GM18861 (cell line): ENCODE results near the gene CLOCK.
"Not testable (repeated sequence)": the region's sequence is repeated elsewhere in the genome, so short reads cannot be mapped to it uniquely, and the experiment has no call there.

Experiments
- ATAC-seq: cut with Tn5 transposase; IDR thresholded peaks from one replicate; pipeline ENCODE4 v1.9.1; 2021; ENCODE audit not compliant: unreplicated experiment

CLOCK gene, protein sequence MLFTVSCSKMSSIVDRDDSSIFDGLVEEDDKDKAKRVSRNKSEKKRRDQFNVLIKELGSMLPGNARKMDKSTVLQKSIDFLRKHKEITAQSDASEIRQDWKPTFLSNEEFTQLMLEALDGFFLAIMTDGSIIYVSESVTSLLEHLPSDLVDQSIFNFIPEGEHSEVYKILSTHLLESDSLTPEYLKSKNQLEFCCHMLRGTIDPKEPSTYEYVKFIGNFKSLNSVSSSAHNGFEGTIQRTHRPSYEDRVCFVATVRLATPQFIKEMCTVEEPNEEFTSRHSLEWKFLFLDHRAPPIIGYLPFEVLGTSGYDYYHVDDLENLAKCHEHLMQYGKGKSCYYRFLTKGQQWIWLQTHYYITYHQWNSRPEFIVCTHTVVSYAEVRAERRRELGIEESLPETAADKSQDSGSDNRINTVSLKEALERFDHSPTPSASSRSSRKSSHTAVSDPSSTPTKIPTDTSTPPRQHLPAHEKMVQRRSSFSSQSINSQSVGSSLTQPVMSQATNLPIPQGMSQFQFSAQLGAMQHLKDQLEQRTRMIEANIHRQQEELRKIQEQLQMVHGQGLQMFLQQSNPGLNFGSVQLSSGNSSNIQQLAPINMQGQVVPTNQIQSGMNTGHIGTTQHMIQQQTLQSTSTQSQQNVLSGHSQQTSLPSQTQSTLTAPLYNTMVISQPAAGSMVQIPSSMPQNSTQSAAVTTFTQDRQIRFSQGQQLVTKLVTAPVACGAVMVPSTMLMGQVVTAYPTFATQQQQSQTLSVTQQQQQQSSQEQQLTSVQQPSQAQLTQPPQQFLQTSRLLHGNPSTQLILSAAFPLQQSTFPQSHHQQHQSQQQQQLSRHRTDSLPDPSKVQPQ

DNA sequence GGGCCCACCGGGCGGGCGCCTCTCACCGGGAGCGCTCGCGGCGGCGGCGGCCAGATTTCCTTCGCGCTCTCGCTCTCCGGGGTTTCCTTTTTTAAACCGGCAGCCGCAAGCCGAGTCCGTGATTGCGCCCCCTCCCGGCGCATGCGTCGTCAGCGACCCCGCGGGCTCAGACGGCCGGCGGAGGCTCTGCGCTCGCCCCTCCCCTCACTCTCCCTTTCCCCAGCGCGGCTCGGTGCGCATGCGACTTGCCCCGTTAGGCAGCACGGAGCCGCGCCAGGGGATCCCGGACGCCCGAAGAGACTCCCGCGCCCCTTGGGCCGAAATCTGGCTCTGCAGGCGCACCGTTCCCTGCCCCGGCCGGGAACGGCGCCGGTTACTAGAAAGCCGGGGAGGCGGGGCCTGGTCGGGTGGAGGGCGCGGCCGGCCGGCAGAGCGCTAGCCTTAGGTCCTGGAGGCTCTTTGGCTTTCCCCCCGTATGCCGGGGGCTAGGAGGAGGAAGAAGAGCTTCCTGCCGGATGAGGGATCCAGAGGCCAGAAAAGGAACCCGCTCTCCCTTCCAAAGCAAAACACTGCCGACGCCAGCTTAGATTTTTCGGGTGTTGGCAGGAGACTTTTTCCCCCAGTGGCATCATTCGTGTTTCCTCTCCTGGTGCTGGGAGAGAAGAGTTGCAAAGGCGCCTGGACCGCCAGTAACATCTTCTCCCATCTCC, at the start of gene CLOCK:
Gene CLOCK, minus strand, starts transcription at position 154 of the 710 bp plus-strand sequence. CDS start 64,124 bp downstream, outside the sequence.
- ATAC-seq: peak; percentile 69

DNA sequence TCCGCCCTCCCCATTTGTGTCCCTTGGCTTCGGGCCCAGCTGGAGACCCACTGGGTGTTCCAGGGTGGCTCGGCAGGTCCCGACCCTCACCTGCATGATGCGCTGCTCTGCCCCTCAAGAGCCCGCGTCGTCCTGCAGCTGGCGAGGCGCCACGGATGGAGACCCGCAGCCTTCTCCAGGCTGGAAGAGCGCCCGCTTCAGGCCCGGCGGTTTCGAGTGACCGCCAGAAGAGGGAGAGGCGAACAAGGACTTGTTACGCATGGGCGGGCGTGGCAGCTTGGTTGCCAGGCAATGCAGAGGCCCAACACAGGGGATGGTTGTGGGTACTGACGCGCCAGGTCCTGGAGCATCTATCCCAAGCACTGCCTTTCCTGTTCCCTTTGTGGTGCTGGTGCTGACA, 45.3 kb upstream of the CLOCK start, which contains the start of gene PDCL2:
Gene PDCL2, minus strand, starts transcription at position 232 of the 400 bp plus-strand sequence. Its CDS starts 136 bp downstream, at position 96.
- no peak for ATAC-seq

DNA sequence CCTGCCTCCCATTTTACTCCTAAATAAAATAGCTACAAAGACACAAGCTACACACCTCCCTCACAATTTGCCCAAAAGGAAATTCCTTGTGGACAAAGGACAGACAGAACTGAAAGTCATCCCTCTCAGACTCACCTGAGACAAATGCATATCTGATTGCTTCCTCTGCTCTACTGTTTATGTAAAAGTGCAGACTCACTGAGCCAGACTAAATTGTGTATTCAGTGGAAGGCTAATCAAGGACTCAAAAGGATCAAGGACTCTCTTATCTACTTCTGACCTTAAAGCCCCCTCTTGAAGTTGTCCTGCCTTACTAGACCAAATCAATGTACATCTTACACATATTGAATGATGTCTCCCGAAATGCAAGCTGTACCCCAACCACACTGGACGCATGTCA, 41.5 kb upstream of the CLOCK start:
- no peak for ATAC-seq

DNA sequence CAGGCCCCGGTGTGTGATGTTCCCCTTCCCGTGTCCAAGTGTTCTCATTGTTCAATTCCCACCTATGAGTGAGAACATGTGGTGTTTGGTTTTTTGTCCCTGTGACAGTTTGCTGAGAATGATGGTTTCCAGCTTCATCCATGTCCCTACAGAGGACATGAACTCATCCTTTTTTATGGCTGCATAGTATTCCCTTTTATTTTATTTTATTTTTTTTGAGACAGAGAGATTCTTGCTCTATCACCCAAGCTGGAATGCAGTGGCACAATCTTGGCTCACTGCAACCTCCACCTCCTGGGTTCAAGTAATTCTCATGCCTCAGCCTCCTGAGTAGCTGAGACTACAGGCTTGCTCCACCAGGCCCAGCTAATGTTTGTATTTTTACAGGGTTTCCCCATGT, 36.1 kb upstream of the CLOCK start:
- ATAC-seq: not testable (repeated sequence)

DNA sequence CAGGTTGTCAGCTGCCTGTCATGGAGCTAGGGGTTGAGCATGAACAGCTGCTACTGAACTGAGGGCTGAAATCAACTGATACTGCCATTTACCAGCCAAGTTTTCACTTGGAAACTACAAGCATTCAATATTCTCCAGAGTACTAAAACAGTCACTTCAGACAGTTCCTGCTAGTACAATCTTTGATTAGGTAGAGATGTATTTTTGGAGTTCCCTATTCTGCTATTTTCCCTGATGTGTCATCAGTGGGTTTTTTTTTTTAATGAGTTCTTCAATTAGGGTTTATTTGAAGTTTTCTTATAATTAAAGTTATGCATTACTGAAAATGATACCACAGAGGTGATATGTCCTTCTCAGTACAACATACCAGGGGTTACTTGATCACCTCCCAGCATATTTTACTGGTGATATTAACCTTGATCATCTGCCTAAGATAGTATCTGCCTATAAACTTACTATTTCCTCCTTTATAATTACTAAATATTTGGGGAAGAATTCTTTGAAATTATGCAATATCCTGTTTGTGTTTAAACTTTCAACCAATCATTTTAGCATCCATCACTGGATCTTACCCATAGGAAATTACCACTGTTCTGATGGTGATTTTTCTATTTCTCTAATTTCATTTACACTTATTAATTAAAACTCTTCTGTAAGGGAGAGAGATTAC, 31.8 kb upstream of the CLOCK start:
- ATAC-seq: no peak

DNA sequence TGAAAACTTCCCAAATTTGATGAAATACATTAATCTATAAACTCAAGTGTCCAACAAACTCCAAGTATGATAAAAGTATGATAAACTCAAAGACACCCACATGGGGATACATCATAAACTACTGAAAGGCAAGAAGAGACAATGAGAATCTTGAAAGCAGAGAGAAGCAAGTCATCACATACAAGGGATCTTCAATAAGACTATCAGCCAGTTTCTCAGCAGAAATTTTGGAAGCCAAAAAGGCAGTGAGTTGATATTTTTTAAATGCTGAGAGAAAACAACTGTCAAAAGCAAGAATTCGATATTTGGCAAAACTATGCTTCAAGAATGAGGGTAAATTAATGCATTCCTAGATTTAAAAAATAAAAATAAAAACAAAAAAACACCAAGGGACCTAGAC, 28.8 kb upstream of the CLOCK start:
- ATAC-seq: no peak

DNA sequence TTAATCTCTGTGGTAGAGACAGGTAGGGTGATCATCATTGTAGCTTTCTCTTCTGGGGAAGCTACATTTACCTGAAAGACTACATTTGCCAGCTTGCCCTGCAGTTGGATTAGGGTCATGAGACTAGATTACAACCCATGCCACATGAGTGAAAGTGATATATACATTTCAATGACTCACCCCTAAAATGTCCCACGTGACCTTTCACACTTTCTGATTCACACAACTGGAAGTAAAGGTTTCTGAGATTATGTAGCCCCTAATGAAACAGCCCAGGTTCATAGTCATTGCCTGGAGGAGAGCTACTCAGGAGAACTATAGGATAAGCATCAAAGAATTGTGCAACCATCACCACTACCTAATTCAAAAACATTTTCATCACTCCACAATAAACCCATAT, 27.5 kb upstream of the CLOCK start:
- no peak for ATAC-seq

DNA sequence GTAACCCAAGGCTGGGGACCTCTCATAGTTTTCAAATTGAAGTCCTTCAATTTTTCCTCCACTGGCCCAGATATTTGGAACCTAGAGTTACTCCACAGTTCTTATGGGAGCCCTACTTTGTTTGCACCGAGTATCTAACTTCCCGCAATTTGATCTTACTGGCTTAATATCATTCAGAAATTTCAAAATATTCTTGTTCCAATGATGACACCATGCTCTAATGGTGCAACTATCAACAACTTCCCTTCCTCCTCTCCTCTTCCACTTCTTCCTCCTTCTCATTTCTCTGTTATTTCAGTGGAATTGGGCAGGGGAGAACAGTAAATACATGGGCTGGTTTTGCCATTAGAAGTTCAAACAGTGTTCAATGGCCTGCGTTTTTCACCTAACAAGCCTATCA, 25.1 kb upstream of the CLOCK start:
- ATAC-seq: no peak

DNA sequence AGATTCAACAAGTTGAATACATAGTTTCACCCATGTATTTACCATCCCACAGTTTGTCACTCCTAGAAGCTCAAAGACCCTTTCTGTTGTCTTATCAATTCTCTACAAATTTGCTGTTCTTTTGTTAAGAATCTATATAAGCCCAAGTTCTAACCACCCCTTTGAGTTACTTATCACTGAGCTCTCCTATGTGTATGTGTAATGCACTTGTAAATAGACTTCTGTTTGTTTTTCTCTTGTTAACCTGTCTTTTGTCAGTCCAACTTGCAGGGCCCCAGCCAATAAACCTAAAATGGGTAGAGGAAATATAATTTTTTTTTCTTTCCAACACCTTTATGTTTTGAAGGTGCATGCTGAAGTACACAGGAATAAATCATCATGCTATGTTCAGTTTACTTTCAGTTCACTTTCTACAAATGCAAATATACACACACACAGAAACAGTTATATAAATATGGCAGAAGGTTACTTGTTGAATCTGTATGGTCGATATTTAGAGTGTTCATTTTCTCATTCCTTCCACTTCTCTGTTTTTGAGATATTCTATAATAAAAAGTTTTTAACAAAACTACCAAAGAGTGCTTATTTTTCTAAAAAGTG, 22.3 kb upstream of the CLOCK start:
- ATAC-seq: peak; percentile 63

DNA sequence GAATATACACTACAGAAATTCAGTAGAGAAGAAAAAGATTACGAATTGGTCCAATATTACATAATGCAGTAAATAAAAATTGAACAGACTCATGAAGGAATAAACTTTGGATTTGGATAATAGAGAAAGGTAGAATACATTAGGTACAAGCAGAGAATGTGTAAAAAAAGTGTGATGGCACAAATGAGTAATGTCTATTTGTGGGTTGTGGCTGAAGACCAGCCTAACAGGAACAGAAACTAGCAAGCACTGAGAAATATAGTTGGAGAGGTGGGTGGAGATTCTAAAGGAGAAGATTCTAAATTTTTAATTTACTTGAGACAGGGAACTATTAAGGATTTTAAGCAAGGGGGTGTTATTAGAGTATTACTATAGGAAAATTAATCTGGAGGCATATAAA, 15.2 kb upstream of the CLOCK start:
- ATAC-seq: peak; percentile 100

DNA sequence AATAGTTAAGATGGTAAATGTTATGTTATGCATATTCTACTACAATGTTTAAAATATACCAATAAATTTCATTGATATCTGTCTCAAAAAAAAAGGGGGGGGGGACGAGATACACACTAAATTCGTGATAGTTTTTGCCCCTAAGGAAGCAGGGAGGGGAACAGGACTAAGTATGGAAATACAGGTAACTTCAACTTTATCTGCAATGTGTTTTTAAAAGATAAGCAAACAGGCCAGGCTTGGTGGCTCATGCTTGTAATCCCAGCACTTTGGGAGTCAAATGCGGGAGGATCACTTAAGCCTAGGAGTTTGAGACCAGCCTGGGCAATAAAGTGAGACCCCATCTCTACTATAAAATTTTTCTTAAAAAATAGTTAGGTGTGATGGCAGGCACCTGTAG, 13.4 kb upstream of the CLOCK start:
- ATAC-seq: no peak

DNA sequence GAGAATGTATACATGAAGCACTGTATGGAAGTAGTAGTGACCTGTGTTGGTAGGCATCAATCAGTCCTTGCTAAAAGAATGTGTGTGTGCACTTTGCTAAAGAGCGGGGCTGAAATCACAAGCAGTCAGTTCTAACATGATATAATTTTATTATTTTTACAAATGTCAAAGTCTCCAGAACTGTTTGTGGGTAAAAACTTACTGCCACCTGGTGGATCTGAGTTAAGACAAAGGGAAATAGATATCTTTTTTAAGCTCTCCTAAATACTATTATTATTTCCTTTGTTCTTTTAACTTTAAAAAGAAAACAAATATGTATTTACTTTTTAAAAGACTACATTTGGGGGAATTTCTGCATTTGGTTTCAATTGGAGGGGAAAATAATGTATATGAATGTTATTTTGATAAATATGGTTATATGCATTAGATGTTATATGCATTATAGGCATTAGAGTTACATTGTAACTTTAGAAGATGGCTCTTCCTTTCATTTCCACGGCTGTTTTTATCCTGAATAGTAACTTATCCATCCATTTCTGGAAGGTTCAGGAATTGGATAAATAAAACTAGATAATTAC, 7.8 kb upstream of the CLOCK start:
- no peak for ATAC-seq

DNA sequence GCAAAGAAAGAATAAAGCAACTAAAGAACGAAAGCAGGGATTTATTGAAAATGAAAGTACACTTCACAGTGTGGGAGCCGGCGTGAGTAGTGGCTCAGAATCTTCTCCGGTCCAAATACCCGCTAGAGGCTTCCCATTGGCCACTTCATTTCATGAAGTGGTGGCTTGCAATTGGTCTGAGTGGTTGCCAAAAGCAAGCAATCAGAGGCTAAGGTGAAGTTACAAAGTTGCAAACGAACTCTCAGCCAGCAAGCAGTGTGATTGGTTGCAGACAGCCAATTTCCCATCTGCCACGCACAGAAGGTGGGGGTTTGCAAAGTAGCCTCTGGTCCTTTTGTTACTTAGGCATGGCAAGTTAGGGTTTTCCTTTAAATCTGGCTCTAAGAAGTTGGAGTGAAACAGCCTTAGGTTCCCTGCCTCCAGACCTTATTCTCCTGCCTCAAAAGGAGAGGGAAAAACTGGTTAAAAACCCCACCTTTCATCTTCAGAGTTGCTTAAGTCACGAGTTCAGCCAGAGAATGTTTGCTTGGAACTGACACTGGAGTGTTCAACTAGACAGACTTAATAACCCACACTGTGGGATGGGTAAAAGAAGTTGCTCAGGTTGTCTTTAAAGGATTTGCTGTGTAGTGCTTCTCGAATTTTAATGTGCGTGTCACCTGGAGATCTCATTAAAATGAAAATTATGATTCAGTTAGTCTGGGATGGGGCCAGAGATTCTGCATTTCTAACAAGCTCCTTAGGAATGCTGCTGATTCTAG, 6.9 kb upstream of the CLOCK start:
- ATAC-seq: no peak

DNA sequence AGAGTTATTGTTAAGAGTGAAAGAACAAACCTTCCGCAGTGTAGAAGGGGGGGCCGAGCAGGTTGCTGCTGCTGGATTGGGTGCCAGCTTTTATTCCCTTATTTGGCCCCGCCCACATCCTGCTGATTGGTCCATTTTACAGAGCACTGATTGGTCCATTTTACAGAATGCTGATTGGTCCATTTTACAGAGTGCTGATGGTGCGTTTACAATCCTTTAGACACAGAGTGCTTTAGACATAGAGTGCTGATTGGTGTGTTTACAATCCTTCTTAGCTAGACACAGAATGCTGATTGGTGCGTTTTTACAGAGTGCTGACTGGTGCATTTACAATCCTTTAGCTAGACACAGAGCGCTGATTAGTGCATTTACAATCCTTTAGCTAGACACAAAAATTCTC, 5.3 kb upstream of the CLOCK start:
- ATAC-seq: not testable (repeated sequence)

DNA sequence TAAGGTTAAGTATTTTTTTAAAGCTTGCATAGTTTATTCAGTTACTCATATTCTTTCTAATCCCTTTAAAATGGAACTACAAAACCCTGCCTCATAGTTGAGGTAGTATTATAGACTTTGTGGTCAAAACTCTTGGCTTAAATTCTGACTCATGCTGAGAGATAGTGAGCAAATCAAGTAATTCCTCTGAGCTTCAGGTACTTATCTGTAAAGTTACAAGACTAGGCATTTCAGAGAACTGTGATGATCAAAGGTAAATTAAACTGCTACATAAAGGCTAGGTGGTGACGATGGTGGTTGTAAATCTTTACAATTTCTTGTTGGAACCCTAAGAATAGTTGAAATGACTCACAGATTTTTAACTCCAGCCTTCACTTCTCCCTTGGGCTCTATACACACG, 3.2 kb upstream of the CLOCK start:
- ATAC-seq: no peak

DNA sequence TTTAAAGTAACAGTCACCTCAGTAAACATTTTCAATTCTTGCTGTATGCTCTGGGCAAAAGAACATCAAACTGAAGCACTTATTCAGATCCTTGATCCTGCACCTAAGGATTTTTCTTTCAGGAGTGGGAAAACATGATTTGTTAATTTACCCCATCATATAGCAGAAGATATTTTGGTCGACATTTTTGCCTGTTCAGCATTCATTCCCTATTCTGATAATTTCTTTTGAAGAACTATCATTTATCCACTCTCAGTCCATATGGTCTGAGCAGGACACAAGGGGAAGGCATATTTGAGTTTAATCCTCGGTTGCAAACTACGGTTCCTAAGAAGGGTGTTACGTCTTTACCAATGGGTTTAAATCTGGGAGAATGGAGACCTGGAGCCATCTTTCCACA, 1.2 kb upstream of the CLOCK start:
- no peak for ATAC-seq

DNA sequence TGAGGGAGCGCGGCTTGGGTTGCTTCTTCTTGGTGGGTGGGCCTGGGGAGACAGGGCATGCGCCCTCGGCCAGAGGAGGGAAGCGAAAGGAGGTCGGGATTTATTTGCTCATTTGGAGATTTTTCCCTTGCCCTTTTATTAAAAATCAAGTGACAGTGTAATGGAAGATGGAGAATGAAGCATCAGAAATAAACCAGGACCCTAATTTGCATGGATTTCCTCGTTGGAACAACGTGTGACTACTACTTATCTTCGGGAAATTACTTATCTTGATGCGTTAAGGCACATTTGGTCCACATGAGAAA, 709 bp upstream of the CLOCK start:
- ATAC-seq: no peak

DNA sequence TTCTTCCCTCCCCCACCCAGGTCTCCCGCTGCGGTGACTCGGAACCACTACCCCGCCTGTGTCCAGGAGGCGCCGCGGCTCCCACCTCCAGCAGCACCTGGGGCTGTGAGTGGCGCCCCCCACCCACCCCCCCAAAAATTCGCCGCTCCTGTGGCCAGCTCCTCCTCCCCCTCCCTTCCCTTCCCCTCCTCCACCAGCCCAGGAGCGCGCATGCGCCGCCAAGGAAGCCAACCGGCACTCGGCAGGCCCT, 278 bp downstream of the CLOCK start:
- ATAC-seq: no peak

DNA sequence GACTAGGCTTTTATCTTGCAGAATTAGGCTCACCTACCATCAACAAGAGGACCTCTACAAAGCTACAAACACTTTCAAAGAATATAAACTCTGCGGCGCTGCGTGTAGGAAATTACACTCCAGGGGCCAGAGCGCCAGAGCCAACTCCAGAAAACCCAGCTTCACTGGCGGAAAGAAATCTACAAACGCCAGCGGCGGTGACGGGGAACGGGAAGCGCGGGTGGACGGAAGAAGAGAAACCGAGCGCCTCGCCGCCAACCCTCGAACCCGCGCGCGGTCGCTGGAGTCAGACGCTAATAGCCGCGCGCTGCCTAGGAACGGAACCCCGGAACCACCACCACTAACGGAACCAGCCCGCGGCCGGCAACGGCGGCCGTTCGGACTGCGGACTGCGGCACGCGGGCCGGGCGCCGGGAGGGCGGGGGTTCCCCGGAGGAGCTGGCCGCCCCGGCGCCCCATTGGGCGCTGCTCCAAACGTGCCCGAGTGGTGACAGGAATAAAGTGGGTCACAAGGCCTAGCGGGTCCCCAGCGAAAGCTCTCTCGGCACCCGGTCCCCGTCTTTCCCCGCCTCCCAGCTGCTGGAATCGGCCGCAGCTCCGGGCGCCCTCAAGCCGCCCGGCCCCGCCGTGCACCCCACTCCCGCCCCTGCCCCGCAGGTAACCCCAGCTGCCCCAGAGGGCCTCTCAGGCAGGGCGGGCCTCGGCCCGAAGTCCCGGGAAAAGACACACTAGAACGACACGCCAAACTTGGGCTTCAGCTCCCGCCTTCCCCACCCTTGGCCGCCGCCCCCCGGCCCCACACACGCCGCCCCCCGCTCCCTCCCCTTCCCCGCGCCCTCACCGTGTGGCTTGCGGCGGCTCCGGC, 836 bp downstream of the CLOCK start:
- ATAC-seq: peak; percentile 37
